HG02973 (cell line): ENCODE data around the gene ZSCAN5A.
"Not testable (repeated sequence)": the region's sequence is repeated elsewhere in the genome, so short reads cannot be mapped to it uniquely, and the experiment has no call there.

ENCODE experiments used
- ATAC-seq: cut with Tn5 transposase; IDR thresholded peaks from one replicate; pipeline ENCODE4 v1.9.1; 2021; ENCODE audit warnings: moderate library complexity; ENCODE audit not compliant: unreplicated experiment

The ZSCAN5A gene

DNA sequence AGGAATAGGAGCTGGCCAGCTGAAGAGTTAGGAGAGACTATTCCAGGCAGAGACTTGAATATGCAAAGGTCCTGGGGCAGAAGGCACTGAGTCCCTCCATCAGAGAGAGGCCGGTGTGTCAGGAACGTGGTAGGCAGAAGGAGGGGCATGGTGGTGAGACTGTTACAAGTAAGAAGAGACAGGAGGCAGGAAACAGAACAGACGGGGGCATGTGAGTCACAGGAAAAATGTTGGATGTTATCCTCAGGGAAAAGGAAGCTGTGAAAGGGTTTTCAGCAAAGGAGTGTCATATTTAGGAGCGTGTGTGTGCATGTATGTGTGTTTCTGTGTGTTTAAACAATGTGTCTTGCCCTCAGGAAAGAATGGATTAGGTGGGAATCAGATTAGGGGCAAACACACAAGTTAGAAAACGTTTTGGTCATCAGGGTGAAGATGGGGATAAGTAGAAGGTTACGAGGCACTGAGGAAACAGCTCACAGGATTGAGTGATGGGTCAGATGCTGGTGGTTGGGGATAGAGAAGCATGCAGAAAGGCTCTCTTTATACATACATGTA, 41.0 kb downstream of the ZSCAN5A start:
- ATAC-seq = no peak

DNA sequence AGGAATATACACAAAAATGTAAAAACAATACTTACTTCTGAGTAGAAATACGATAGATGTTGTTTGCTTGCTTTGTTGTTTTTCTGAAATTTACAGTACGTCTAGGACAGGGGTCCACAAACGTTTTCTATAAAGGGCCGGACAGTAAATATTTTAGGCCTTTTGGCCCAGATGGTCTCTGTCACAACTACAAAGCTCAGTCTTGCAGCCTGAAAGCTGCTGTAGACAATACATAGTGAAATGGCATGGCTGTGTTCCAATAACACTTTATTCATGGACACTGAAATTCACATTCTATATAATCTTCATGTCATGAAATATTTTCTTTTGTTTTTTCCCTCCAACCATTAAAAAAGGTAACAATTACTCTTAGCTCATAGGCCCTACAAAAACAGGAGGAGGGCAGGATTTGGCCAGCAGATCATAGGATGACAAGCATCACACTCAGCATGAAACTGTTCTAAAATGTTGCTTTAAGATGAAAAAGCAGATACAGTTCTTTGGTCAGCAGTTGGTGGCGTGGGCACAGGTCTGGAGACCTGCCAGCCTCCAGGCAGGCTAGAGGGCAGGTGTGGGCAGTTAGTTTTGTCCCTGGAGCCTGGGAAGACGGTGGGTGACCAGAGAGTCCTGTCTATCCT, 42.4 kb downstream of the ZSCAN5A start, which contains the start of gene EDDM13:
Gene EDDM13 (plus strand): TSS at position 588 of the 638 bp plus-strand sequence. CDS start 87 bp downstream, outside the sequence.
- ATAC-seq = no peak

DNA sequence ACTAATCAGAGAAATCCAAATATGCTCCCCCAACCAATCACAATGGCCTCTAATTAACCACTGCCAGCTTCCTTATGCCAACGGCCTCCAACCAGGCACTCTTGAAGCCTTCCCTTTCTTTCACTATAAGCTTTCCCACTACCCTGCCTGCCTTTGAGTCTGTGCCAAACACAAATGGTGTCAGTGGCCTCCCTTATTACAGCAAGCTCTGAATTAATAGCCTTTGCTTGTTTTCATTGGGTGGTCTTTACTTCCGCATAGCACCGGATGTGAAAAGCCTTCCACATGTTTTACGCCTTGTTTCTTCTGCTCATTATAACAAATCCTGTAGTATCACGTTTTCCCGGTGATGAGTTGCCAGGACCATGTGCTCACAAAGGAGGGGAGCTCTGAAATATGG, 43.5 kb downstream of the ZSCAN5A start:
- ATAC-seq = no peak

DNA sequence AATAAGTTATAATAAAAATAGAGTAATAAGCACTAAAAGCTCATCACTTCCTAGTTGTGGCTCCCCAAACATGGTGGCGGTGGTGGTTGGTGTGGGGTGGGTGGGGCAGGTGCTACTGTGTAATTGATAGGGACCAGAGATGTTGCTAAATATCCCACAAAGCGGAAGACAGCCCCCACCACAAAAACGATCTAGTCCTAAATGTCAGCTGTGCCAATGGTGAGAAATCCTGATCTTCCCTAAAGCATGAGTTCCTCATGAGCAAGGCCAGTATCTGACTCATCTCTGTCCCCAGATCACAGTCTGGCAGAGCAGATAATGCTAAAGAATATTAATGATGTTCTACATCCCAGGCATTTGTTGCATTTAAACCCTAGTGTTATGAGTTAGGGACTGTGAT, 44.0 kb downstream of the ZSCAN5A start:
- ATAC-seq = no peak

DNA sequence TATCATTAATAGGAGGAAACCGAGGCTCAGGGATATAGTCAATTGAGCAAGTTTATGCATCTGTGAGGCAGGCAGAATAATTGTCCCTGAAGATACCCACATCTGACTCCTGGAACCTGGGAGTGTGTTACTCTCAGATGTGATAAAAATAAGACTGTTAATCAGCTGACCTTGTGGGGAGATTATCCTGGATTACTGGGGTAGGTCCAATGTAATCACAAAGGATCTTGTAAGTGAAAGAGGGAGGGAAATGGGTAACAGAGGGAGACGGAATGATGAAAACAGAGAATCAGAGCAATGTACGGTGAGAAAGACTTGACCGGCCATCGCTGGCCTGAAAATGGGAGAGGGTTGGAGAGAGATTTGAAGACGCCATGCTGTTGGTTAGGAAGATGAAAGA, 45.3 kb downstream of the ZSCAN5A start:
- ATAC-seq = no peak

DNA sequence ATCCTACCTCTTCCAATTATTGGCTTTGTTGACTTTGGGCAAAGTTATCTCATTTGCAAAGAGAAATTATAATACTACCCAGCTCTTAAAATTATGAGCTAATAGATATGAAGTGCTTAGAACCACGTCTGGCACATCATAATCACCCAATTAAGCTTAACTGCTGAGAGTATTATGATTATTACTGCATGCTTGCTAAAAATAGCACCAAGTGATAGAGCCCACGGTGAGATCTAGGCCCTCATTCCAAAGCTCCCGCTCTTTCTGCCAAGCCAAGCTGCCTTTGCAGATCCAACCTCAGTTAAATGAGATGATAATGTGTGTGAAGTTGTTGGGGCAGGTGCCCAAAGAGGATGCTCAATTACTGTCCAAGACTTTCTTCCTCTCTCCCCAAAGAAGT, 48.6 kb downstream of the ZSCAN5A start:
- no peak for ATAC-seq

DNA sequence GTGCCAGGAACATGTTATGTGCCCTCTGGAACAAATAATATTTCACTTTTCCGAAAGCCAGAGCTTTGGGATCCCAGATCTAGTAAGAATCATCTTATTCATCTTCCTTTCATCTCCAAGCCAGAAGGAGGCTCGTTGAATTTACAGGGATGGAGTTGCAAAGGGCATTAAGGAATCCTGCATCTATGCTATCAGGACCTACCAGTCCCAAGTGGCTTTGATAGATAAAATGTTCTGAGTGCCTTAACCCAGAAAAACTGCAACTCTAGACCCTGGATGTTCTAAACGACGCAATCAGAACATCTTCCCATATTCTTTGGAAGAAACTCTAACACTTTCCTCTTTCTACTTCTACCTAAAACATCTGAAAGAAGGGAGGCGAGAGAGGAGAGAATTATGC, 51.3 kb downstream of the ZSCAN5A start:
- no peak for ATAC-seq

DNA sequence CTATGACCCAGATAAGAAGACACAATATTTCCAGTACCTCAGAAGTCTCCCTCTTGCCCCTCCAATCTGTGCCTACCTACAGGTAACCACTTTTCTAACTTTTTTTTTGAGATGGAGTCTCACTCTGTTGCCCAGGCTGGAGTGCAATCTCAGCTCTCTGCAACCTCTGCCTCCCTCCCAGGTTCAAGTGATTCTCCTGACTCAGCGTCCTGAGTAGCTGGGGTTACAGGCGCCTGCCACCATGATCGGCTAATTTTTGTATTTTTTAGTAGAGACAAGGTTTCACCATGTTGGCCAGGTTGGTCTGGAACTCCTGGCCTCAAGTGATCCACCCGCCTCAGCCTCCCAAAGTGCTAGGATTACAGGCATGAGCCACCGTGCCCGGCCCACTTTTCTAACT, 52.7 kb downstream of the ZSCAN5A start:
- not testable (repeated sequence) for ATAC-seq

DNA sequence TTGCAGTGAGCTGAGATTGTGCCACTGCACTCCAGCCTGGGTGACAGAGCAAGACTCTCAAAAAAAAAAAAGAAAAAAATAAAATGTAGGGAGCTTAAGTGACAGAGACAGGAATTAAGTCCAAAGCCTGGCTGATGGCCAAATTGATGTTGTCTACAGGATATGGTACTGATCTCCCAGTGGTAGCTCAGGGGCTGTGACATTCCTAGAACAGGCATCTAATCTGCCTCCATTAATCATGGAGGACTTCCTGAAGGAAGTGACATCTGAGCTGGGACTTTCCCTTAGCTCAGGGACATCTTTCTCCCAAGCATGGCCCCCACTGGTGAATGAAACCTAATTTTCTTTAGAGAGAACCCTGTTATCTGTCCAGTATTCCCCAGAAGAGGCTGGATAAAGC, 53.5 kb downstream of the ZSCAN5A start:
- ATAC-seq = no peak

DNA sequence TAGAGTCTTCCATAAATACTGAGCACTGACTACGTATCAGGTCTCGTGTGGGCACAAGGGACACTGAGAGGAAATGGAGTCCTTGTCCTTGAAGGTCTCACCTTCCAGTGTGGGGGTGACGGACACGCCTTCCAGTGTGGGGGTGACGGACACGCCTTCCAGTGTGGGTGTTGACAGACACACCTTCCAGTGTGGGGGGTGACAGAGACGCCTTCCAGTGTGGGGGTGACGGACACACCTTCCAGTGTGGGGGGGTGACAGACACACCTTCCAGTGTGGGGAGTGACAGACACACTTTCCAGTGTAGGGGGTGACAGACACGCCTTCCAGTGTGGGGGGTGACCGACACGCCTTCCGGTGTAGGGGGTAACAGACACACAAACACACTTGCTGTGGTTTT, 56.4 kb downstream of the ZSCAN5A start:
- no peak for ATAC-seq

DNA sequence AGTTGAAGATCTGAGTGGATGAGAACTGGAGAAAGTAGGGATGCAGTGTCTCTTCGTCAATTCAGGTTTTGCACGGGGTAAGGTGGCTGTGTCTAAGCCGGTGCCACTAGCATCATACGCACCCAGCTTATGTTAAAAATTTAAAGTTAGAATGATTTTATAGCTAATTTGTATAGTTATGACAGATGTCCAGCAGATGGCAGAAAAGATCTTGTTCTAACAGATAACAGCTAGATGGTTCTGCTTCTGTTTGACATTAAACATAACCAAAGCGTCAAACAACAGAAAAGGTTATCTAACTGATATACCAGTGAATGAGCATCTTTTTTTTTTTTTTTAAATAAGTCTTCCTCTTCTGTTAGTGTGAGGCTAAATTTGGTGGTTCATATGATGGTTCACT, 60.9 kb downstream of the ZSCAN5A start:
- ATAC-seq = no peak

DNA sequence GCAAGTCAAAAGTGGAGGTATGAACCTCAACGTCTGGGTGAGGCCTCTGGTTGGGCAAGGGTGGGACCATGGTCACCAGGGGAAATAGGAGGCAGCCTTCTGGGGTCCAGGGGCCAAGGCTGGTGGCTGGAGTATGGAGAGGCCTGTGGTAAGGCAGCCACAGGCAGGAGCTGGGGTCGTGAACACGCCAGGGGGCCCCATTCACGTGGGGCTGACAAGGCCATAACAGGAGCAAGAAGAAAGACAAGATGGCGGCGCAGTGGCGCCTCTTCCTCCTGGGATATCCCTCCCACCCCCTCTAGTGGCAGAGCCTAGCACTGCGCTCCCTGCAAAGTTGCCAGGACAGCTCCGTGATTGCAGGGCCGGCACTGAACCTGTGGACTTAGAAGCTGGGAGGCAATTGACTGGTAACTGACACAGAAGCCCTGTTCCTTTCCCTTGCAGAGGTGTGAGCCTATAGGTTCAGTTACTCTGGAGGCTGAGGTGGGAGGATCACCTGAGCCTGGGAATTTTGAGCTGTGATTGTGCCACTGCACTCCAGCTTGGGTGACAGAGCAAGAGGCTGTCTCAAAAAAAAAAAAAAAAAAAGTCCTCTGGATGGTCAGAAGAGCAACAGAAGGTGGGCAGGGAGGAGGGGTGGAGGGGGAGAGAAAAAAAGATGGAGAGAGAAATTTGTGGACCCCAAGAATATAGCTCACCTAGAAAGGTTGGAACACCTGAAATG, 61.8 kb downstream of the ZSCAN5A start:
- ATAC-seq = no peak

DNA sequence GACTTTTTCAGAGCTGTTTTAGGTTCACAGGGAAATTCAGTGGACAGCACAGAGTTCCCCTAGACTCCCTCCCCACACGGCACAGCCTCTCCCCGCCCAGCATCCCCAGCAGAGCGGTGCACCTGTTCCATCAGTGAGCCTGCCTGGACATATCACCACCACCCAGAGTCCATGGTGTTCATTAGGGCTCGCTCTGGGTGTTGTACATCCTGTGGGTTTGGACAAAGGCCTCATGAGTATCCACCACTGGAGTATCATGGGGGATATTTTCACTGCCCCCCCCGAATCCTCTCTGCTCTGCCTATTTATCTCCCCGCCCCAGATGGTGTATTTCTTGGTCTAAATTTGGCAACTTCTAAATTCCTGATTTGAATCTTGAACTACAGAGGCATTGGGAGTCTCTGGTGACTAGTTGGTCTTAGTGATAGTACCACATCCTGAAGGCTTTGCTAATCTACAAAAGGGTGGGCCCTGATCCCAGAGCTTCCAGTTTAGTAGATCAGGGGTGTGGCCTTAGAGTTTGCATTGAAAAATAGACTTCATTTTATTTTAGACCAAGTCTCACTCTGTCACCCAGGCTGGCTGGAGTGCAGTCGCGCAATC, 65.8 kb downstream of the ZSCAN5A start:
- not testable (repeated sequence) for ATAC-seq

DNA sequence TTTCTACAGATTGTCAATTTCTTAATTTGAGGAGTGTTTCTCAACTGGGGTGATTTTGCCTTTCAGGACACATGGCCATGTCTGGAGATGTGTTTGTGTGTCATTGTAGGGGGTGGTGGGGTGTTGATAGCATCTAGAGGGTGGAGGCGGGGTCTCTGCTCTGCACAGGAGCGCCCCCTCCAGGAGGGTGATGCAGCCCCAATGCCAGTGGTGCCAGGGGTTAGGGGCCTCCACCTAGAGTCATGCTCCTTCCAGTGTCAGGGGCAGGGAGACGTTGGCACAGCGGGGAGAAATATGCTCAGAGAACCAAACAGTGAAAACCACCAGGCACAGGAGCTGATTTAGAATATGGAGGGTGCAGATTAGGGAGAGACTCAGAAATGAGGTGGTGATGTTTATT, 68.9 kb downstream of the ZSCAN5A start:
- ATAC-seq = not testable (repeated sequence)

DNA sequence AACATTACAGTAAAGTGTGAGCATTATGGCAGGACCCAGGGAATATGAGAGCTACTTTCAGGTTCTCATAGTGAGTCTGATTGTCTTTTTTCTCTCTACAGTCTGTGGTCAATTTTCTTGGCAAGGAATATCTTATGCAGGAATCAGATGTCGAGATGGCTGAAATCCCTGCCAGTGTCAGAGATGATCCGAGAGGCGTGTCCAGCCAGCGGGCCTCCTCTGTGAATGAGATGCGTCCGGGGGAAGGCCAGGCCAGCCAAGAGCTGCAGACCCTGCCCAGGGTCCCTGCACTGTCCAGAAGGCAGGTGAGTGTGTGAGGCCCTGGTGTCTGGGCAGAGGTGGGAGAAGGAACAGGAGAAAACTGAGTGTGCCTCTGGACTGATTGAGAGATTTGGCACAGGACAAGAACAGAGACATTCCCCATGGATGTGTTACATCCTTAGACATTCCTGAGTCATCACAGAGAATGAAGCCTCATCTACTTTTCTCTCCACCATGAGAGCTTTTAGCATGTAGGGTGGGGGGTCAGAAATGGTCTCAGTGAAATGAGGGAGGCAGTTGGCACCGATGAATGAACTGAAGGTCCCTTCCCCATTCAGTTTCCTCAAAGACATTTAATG, 69.4 kb downstream of the ZSCAN5A start:
- ATAC-seq = no peak

DNA sequence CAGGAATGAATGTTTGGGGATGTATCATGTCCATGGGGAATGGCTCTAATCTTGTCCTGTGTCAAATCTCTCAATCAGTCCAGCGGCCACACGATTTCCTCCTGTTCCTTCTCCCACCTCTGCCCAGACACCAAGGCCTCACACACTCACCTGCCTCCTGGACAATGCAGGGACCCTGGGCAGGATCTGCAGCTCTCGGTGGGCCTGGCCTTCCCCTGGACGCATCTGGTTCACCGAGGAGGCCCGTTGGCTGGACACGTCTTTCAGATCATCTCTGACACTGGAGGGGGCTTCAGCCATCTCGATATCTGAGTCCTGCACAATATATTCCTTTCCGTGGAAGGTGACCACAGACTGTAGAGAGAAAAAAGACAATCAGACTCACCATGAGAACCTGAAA, 91.2 kb downstream of the ZSCAN5A start:
- ATAC-seq = no peak

DNA sequence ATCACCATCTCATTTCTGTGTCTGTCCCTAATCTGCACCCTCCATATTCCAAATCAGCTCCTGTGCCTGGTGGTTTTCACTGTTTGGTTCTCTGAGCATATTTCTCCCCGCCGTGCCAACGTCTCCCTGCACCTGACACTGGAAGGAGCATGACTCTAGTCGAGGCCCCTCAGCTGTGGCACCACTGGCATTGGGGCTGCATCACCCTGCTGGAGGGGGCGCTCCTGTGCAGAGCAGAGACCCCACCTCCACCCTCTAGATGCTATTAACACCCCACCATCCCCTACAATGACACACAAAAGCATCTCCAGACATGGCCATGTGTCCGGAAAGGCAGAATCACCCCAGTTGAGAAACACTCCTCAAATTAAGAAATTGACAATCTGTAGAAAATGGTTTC, 91.7 kb downstream of the ZSCAN5A start:
- no peak for ATAC-seq

DNA sequence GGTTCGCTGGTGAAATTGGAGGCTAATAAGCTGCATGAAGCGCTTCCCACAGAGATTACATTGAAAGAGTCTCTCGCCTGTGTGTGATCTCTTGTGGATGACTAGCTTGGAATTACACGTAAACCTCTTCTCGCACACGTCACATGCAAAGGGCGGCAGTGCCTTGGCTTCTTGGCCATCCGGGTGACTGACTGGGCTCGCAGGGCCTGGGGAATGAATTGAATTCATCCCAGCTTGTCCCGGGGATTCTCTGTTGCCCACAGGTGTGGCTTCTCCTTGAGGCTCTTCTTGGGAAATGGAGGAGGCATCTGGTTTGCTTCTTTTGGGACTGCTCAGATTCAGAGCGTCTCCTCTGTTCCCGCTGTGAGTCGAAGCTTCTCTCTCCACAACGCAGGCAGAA, 92.8 kb downstream of the ZSCAN5A start:
- ATAC-seq = no peak

DNA sequence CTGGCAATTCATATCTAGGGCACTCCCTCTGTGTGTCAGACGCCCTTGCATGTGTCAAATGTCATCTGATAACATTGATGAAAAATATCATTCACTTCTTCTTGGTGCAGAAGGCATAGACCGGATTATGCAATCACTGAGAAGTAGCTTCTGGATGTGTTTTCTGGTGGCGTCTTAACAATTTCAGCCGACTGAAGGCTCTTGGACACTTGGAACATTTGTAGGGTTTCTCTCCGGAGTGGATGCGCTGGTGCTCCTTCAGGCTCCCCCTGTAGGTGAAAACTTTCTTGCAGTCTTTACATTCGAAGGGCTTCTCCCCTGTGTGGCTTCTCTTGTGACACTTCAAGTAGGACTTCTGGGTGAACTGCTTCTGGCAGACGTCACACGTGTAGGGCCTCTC, 93.2 kb downstream of the ZSCAN5A start:
- ATAC-seq = not testable (repeated sequence)

DNA sequence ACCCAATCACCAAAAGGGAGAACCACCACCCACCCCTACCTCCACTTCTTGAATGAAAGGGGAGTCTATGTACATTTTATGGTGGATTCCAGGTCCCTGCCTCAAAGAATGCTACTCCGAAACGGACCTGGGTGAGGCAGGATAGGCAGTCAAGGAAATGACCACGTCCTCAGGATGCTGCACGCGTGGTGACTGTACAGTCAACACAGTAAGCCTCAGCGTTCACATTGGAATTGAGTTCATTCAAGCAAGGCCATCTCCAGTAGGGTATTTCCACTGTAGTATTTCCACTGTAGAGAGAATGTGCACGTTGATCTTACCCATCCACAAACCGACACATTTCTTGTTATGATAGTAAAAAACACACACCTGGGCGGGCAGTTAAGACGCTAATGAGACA, 95.7 kb downstream of the ZSCAN5A start:
- no peak for ATAC-seq
